B cell (primary cell): ENCODE results near the gene CHST15. TPM values are rescaled to one million over a fixed set of nuclear protein-coding genes. Genes with fewer than 3 reads are reported as not detected.

Experiments
- ATAC-seq: fragments of 200-7000 bp; cut with Tn5 transposase; one replicate; pipeline ENCODE4 v1.10.0; 2021; ENCODE audit warnings: low read depth, mild to moderate bottlenecking, moderate number of reproducible peaks, moderate library complexity
- CTCF ChIA-PET: fragments of 350-600 bp; sonication (Branson Sonifier 250); formaldehyde crosslinking; loops from one replicate; lab custom pipeline; 2021; ENCODE audit warnings: antibody characterized with exemption, inconsistent platforms; lab: Charles Lee
- POLR2A ChIA-PET: fragments of 350-600 bp; sonication (Branson Sonifier 250); formaldehyde crosslinking; loops from one replicate; lab custom pipeline; 2021; ENCODE audit warnings: antibody characterized with exemption; lab: Charles Lee
- DNase-seq: peaks from one replicate; pipeline ENCODE4 v3.0.0; 2013
- H2AFZ ChIP-seq: 2 replicates; pipeline ENCODE4 v1.6.1; 2012; ENCODE audit warnings: mild to moderate bottlenecking, low read depth, low read length; ENCODE audit not compliant: insufficient read depth, poor library complexity, severe bottlenecking
- H3K27ac ChIP-seq, 2 donors: 1 replicate in 1 of 2; 2 replicates in 1 of 2; pipeline ENCODE4 v1.5.1; 2012 to 2013; ENCODE audit warnings: low read length in 2 of 2, mild to moderate bottlenecking in 2 of 2, moderate library complexity in 1 of 2
- H3K27me3 ChIP-seq, 4 experiments: fragments of 200-600 bp in 1 of 4; sonication (generic) in 1 of 4; replicated peaks in 1 of 4; 1 replicate in 2 of 4; 2 replicates in 2 of 4; pipeline versions ENCODE4 v1.6.1 to v1.7.0; 2013 to 2016; ENCODE audit warnings: low read length in 3 of 4, mild to moderate bottlenecking in 2 of 4, mixed read lengths in 1 of 4, moderate library complexity in 1 of 4; ENCODE audit not compliant: insufficient read depth in 4 of 4, control insufficient read depth in 3 of 4; ENCODE audit errors: control extremely low read depth in 1 of 4
- H3K36me3 ChIP-seq, 2 experiments: replicated peaks in 1 of 2; 1 replicate in 1 of 2; 2 replicates in 1 of 2; pipeline versions ENCODE4 v1.6.1 to v1.7.1; 2013; ENCODE audit warnings: low read length in 1 of 2; ENCODE audit not compliant: insufficient read depth in 2 of 2, control insufficient read depth in 1 of 2; ENCODE audit errors: control extremely low read depth in 1 of 2, extremely low read depth in 1 of 2
- H3K4me1 ChIP-seq, 2 donors: fragments of 200-600 bp in 1 of 2; sonication (generic) in 1 of 2; 1 replicate in 1 of 2; 2 replicates in 1 of 2; pipeline versions ENCODE4 v1.5.1 to v1.6.1; 2013 to 2017; ENCODE audit warnings: low read length in 2 of 2; ENCODE audit not compliant: control insufficient read depth in 2 of 2, insufficient read depth in 2 of 2
- H3K4me2 ChIP-seq: replicated peaks from 2 replicates; pipeline ENCODE3; 2012; ENCODE audit warnings: mild to moderate bottlenecking, low read depth, low read length; ENCODE audit not compliant: poor library complexity, severe bottlenecking
- H3K4me3 ChIP-seq, 5 experiments: fragments of 200-600 bp in 1 of 5; sonication (generic) in 1 of 5; 1 replicate in 3 of 5; 2 replicates in 2 of 5; pipeline versions ENCODE4 v1.5.1 to v1.7.0; 2011 to 2016; ENCODE audit warnings: low read length in 4 of 5, mild to moderate bottlenecking in 4 of 5, low read depth in 2 of 5, control low read depth in 1 of 5, moderate library complexity in 1 of 5; ENCODE audit not compliant: insufficient read depth in 1 of 5; ENCODE audit errors: control extremely low read depth in 1 of 5, extremely low read depth in 1 of 5
- H3K79me2 ChIP-seq: fragments of 200-600 bp; sonication (generic); one replicate; pipeline ENCODE4 v1.6.0; 2016; ENCODE audit warnings: low read length; ENCODE audit not compliant: control insufficient read depth, insufficient read depth
- H3K9ac ChIP-seq: fragments of 200-600 bp; sonication (generic); 2 replicates; pipeline ENCODE4 v1.6.1; 2017; ENCODE audit warnings: mild to moderate bottlenecking, low read length, moderate library complexity
- H3K9me3 ChIP-seq, 3 donors: one replicate each; pipeline versions ENCODE4 v1.6.1 to v1.7.1; 2013; ENCODE audit warnings: low read length in 2 of 3; ENCODE audit not compliant: control insufficient read depth in 2 of 3, insufficient read depth in 1 of 3; ENCODE audit errors: control extremely low read depth in 1 of 3
- H4K20me1 ChIP-seq: 2 replicates; pipeline ENCODE4 v1.6.0; 2012; ENCODE audit warnings: mild to moderate bottlenecking, low read length; ENCODE audit not compliant: insufficient read depth, control insufficient read depth, poor library complexity, severe bottlenecking
- H3K27ac Mint-ChIP-seq: one replicate; pipeline ENCODE4 v1.8.0; 2021; ENCODE audit warnings: mixed read lengths
- H3K27me3 Mint-ChIP-seq: one replicate; pipeline ENCODE4 v1.8.0; 2021; ENCODE audit warnings: mixed read lengths
- H3K4me1 Mint-ChIP-seq: one replicate; pipeline ENCODE4 v1.8.0; 2021; ENCODE audit warnings: mixed read lengths
- H3K4me3 Mint-ChIP-seq: one replicate; pipeline ENCODE4 v1.8.0; 2021; ENCODE audit warnings: mixed read lengths
- H3K9me3 Mint-ChIP-seq: one replicate; pipeline ENCODE4 v1.8.0; 2022; ENCODE audit warnings: mixed read lengths; ENCODE audit not compliant: insufficient read depth
- EZH2 ChIP-seq: IDR thresholded peaks from 2 replicates; pipeline ENCODE4 v1.6.1; 2012; ENCODE audit warnings: borderline replicate concordance, low read depth, mild to moderate bottlenecking, moderate library complexity, low read length; ENCODE audit not compliant: insufficient read depth, poor library complexity, severe bottlenecking
- WGBS: methylation state at CpG from one replicate; pipeline ENCODE4 v1.1.5; 2013; ENCODE audit warnings: missing lambda C conversion rate; ENCODE audit not compliant: insufficient coverage; 5-methylcytosine and 5-hydroxymethylcytosine counted together
- intact Hi-C: fragments of 100-400 bp; cut with micrococcal nuclease; formaldehyde crosslinking; loops from one replicate; pipeline ENCODE4 v1.10.0; 2022
- polyA plus RNA-seq: library from polyadenylated mRNA; depleted of rRNA; stranded (reverse); fragments of >200 nt; gene quantifications from 2 replicates; pipeline ENCODE4 v1.2.3, GENCODE V29; 2012
- total RNA-seq, 2 donors: library from RNA; stranded (reverse); fragments of 120-200 nt in 1 of 2; gene quantifications; 1 replicate in 1 of 2; 2 replicates in 1 of 2; pipeline versions ENCODE4 v1.2.3 to v1.2.4, GENCODE V29; 2013 to 2022
- TF ChIP-seq, protein P1 (sequence below): fragments of 200-600 bp; IDR thresholded peaks from one replicate; pipeline ENCODE4 v1.8.0; 2022; ENCODE audit warnings: antibody characterized with exemption, mild to moderate bottlenecking

Gene CHST15
- total and polyA plus RNA-seq, 2 donors (not counting 1 experiment from before 2014, with no cell fraction given): 17.9 to 75.4 TPM

GRCh38 chr10:124065382-124066125 lies 27.8 kb downstream of the CHST15 start:
- no peaks in the 10 kb centered on the region for H3K9me3 ChIP-seq
- DNase-seq (no peak), ATAC-seq (no peak)
- intact Hi-C loops: no loop called here
- H3K4me3 ChIP-seq: no peak overlapping the region
- CTCF ChIA-PET: interaction anchor here (0.8 to 2.2 kb wide), 5 partner anchors 23 to 323 kb away, joined by 3 to 7 read pairs (median 4); no protein-coding TSS in a partner anchor
- H3K79me2 ChIP-seq: peaks cover 69% of the 10 kb centered on the region
- no peak overlapping the region for H2AFZ ChIP-seq
- H3K27me3 Mint-ChIP-seq: no peaks in the 10 kb centered on the region
- H3K27me3 ChIP-seq: no peaks in the 10 kb centered on the region
- no peaks in the 10 kb centered on the region for H3K9me3 Mint-ChIP-seq
- peaks cover 67 to 74% of the 10 kb centered on the region in 2 donors for H3K4me1 ChIP-seq
- POLR2A ChIA-PET: interaction anchor here (0.5 to 1.5 kb wide), 4 partner anchors 27 to 259 kb away, joined by 3 to 12 read pairs (median 4); partner anchors contain the start of gene CHST15
- H3K27ac Mint-ChIP-seq: peak overlapping the region; percentile 64
- TF ChIP-seq, protein P1, sequence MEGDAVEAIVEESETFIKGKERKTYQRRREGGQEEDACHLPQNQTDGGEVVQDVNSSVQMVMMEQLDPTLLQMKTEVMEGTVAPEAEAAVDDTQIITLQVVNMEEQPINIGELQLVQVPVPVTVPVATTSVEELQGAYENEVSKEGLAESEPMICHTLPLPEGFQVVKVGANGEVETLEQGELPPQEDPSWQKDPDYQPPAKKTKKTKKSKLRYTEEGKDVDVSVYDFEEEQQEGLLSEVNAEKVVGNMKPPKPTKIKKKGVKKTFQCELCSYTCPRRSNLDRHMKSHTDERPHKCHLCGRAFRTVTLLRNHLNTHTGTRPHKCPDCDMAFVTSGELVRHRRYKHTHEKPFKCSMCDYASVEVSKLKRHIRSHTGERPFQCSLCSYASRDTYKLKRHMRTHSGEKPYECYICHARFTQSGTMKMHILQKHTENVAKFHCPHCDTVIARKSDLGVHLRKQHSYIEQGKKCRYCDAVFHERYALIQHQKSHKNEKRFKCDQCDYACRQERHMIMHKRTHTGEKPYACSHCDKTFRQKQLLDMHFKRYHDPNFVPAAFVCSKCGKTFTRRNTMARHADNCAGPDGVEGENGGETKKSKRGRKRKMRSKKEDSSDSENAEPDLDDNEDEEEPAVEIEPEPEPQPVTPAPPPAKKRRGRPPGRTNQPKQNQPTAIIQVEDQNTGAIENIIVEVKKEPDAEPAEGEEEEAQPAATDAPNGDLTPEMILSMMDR: no peak
- TF ChIP-seq EZH2: no peak
- peak overlapping the region; percentile 44 for H3K4me2 ChIP-seq
- peaks cover 0 to 18% of the 10 kb centered on the region in 2 experiments for H3K36me3 ChIP-seq
- H4K20me1 ChIP-seq: peaks cover 31% of the 10 kb centered on the region
- H3K4me1 Mint-ChIP-seq: peaks cover 68% of the 10 kb centered on the region
- no peak overlapping the region for H3K9ac ChIP-seq
- 89% methylated on average over 10 of the region's 12 CpGs for WGBS
- peak overlapping the region; percentile 64 for H3K4me3 Mint-ChIP-seq
- peak overlapping the region in 1 of 2 donors; percentile 67 for H3K27ac ChIP-seq

- no peaks in the 10 kb centered on the region for H3K27me3 ChIP-seq
- Mint-ChIP-seq H3K27me3 (no peaks in the 10 kb centered on the region), H3K4me1 (peaks cover 65% of the 10 kb centered on the region), H3K4me3 (peak overlapping the region; percentile 73), H3K27ac (peak overlapping the region; percentile 84), H3K9me3 (no peaks in the 10 kb centered on the region)
- peaks cover 62 to 66% of the 10 kb centered on the region in 2 donors for H3K4me1 ChIP-seq
- peak; percentile 62 for DNase-seq
- no peak overlapping the region for H2AFZ ChIP-seq
- H3K27ac ChIP-seq: peak overlapping the region in 1 of 2 donors; percentile 67
- H3K4me2 ChIP-seq: peak overlapping the region; percentile 44
- peaks cover 0 to 14% of the 10 kb centered on the region in 2 experiments for H3K36me3 ChIP-seq
- H4K20me1 ChIP-seq: peaks cover 22% of the 10 kb centered on the region
- WGBS: 78% methylated on average over 5 of the region's 6 CpGs
- intact Hi-C loops: no loop called here
- H3K79me2 ChIP-seq: peaks cover 68% of the 10 kb centered on the region
- TF ChIP-seq EZH2: no peak
- TF ChIP-seq, protein P1: no peak
- H3K9me3 ChIP-seq: no peaks in the 10 kb centered on the region
- peak; percentile 58 for ATAC-seq
- H3K4me3 ChIP-seq: peak overlapping the region in 1 of 5 experiments; percentile 18
- no peak overlapping the region for H3K9ac ChIP-seq
- ChIA-PET CTCF (interaction anchor here (0.8 to 2.2 kb wide), 4 partner anchors 22 to 324 kb away, joined by 3 to 7 read pairs (median 4); no protein-coding TSS in a partner anchor), POLR2A (interaction anchor here (0.7 to 1.5 kb wide), 3 partner anchors 8 to 29 kb away, joined by 3 to 6 read pairs (median 3); no protein-coding TSS in a partner anchor)
Observed at GRCh38 chr10:124064676-124065075, 28.7 kb downstream of the CHST15 start.
